Inflammatory macrophage (primary cell): ENCODE data around the gene COL20A1.
"Not testable (repeated sequence)": the region's sequence is repeated elsewhere in the genome, so short reads cannot be mapped to it uniquely, and the experiment has no call there.

Experiments
- DNase-seq, 2 donors: peaks; one replicate each; pipeline ENCODE4 v3.0.0-alpha.2; 2020 to 2022

Gene COL20A1

DNA sequence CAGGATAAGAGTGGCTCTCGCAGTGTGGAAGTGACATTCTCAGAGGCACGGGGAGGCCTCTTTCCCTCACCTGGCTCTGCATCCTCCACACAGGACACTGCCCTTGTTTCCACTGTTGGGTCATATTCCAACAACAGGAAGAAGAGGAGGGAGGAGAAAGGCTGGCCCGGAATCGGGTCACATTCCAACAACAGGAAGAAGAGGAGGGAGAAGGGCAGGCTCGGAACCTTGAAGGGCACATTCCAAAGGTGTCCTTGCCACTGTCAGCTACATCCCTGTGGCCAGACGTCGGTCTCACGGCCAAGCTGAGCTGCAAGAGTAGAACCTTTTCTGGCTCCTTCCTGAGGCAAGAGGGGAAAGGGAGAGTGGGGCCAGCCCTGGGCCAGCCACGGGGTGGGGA lies 42.7 kb downstream of the COL20A1 start:
- no peak for DNase-seq

- no peak for DNase-seq
These were observed 43.3 kb downstream of the COL20A1 start for GRCh38 chr20:63336232-63336752.

GRCh38 chr20:63337786-63338420 lies 44.9 kb downstream of the COL20A1 start:
- DNase-seq, result no peak

- not testable (repeated sequence) for DNase-seq
These were observed 46.4 kb downstream of the COL20A1 start for GRCh38 chr20:63339154-63340094.

- not testable (repeated sequence) for DNase-seq
These were observed 47.2 kb downstream of the COL20A1 start for GRCh38 chr20:63340158-63340688.

DNA sequence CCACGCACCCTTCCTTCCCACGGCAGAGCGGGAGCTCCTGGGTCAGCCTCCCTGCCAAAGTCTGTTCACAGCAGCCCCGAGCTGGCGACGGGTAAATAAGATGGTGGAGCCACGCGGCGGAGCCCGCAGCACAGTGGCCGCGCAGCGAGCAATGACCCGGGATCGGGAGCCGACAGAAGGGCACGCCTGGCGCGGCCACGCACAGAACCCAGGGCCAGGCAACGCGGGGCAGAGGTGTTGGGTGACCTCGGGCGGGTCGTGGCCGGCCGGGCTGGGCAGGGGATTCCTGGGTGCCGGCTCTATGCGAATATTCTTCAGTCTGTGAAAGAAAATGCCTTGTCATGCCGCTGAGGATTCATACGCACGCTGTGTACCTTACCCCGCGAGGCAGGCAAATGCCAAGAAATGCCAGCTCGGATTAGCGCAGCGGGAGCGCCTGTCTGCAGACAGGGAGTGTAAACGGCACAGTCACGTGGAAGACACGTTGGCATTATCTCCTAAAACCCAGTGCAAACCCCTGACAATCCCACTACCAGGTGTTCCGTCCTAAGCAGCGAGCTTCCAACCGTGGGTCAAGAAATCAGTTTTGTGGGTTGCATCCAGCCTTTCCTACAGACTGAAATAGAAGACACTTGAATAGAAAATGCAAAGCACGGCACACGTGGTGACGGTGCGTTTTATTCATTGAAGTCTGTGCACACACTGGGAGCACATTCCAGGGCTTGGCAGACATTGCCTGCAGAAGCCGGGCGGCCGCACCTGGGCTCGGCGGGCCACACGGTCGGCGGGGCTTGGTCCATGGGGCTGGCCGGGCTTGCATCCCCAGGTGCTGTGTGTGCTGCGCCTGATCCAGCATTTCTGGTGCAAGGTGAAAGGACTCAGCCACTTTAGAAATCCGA lies 49.8 kb downstream of the COL20A1 start:
- DNase-seq, result no peak

DNA sequence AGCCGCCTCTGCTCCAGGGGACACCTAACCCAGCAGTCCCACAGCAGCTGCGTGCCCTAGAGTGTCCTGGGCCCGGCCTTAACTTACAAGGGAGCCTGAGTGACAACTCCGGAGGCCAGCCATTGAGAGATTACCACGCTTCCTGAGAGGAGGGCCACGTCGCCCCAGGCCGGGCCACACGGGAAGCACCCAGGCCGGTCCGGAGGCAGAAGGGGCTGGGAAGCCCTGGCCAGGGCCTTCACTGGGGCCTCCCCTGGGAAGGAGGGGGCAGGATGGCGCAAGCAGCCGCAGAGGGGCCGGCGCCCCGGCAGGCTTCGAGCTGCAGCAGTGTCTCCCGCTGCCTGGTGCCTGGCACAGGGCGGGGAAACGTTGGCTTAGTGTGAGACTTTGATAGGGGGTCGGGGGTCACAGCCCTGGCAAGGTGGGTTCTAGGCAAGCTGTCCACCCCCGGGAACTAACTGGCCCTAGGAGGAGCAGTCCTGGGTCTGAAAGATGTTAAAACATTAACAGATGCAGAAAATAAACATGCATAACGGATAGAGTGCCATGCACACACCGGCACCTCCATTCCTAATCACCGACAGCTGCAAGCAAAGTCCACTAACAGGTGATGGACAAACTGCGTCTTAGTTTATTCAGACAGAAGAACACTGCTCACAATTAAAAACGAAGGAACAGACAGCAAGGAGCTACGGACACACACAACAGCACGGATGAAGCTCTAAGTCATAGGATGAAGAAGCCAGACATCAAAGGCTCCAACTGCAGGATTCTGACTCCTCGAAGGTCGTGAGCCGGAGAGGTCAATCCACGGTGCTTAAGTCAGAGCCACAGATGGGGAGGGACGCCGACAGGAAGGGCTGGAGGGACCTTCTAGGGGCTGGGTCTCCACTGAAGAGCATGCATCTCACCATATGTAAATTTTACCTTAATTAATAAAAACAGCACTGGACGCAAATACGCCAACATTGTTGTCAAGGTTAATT lies 50.8 kb downstream of the COL20A1 start:
- DNase-seq, result no peak

- DNase-seq, result no peak
These were observed 51.8 kb downstream of the COL20A1 start for GRCh38 chr20:63344616-63345327.

DNA sequence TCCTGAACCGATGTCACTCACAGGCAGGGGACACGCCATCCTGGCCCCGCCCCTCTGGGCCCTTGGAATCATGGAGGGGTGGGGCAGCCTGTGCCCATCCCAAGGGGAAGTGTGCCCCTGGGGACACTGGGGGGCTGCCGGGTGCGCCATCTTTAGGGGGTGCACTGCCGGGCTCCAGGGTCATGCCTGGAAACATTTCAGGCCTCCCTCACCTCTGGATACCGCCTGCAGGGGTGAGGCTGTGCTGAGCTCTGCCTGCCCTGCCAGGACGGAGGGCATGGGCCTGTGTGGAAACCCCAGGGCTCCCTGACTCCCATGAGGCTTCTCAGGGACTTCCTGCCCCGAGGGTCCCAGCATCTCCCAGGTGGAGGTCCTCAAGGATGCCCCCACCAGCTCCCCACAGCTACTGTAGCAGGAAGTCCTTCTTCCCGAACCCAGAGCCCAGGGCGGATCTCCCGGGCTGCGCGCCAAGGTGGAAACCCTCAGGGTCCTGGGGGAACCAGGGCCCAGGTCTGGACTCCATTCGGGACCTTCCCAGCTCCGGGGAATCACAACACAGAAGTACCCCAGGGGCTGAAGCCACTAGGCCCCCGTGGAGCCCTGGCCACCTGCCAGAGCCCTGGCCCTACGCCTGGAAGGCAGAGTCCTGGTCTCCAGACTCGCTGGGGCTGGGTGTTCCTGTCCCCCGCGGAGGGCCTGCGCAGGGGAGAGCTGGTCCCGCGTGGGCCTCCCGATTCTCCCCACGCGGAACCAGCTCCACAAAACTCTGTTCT lies 52.5 kb downstream of the COL20A1 start:
- DNase-seq, result no peak

DNA sequence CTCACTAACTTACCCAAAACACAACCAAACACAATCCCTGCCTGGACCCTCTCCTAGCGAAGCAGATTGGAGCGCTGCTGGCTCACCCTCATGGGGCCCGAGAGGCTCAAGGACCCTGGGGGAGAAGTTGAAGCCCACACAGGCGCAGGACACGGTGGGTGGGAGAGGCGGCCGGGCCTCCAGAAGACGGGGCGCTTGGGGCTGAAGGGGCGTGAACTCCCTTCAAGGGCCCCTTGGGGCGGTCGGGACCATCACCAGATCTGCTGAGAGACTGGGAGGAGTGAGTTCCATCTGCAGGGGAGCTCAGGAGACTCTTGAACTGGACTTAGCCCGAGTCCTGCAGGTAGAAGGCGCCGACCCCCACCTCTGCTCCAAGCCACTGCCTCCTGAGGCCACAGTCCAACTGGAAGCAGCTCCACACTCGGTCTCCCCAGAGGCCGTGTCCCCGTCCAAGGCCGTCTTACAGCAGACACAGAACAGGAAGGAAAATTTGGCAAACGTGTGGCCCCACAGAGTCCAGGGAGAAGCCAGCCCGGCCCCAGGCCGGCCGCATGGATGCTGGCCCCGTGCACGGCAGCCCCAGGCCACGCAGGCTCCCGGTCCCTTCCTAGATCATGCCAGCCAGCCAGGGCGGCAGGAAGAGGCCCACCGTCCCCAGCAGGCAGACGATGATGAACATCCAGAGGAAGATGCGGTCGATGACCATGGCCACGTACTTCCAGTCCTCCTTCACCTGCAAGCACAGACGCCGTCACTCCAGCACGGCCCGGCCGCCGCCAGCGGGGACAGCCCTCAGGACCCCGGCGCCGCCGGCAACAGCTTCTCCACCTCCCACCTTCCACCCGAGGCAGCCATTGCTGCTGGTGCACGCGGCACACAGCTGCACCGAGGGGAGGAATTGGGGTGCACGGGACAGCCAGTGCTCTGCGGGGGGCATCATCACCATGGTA lies 53.4 kb downstream of the COL20A1 start:
- no peak for DNase-seq

- DNase-seq, result no peak
These were observed 54.2 kb downstream of the COL20A1 start for GRCh38 chr20:63347081-63347741.

- no peak for DNase-seq
These were observed 55.2 kb downstream of the COL20A1 start for GRCh38 chr20:63347950-63348827.

DNA sequence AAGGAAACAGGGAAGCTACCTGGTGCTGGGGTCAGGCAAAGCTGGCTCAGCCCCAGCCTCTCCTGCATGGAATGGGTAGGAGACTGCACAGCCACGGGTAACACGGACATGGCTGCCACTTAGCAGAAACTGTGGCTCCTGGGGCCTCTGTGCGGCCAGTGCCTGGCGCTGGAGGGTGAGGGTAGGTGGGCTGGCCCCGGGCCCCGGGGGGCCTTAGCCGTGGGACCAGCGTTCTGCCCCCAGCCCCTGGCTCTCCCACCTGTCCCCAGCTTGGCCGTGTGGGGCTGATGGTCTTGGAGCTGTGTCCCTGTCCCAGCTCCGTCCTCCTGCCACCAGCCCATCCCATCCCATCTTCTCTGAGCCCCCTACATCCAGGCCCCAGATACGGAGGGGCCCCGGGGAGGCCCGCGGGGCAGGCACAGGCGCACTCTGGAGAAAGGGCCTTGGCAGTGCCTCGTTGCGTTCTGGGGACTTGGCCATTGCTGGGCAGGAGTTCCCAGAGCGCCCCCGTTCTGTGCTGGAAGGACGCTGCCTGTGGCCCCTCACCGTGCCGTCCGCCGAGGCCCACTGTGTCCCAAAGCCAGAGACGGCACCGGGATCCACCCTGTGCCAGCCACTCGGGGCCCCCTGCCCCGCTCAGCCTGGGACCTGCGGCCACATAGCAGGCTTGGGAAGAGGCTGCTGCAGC lies 56.0 kb downstream of the COL20A1 start:
- no peak for DNase-seq

GRCh38 chr20:63349516-63349895 lies 56.5 kb downstream of the COL20A1 start:
- DNase-seq, result no peak

GRCh38 chr20:63350196-63350595 lies 57.2 kb downstream of the COL20A1 start:
- no peak for DNase-seq
